A549 (cell line): ENCODE data around the gene CNTN5. TPM values are rescaled to one million over a fixed set of nuclear protein-coding genes. Genes with fewer than 3 reads are reported as not detected.

Source experiments
- ATAC-seq, 2 experiments: fragments of 200-7000 bp in 1 of 2; fragments of >200 bp in 1 of 2; cut with Nextera tagmentation in 1 of 2; cut with Tn5 transposase in 1 of 2; 3 replicates each; pipeline versions ENCODE4 v1.8.0 to v1.9.1; 2018 to 2020; ENCODE audit warnings: mild to moderate bottlenecking in 1 of 2, moderate library complexity in 1 of 2
- CTCF ChIA-PET: fragments of 300-600 bp; sonication (Branson Sonifier 250); formaldehyde crosslinking; extraction: SDS; loops from one replicate; lab custom pipeline; 2021; ENCODE audit warnings: antibody characterized with exemption, inconsistent platforms; lab: Yijun Ruan, JAX
- POLR2A ChIA-PET: fragments of 350-600 bp; formaldehyde crosslinking; extraction: SDS; loops from one replicate; lab custom pipeline; 2021; ENCODE audit warnings: antibody characterized with exemption, inconsistent platforms; lab: Yijun Ruan, JAX
- DNase-seq, 2 experiments: peaks; one replicate each; pipeline versions ENCODE4 v3.0.0 to v3.0.0-alpha.2; 2011 to 2016; ENCODE audit warnings: low read depth in 1 of 2, low spot score in 1 of 2
- FAIRE-seq: peaks from 2 replicates; lab custom pipeline; 2011; peaks lifted over from hg19 to GRCh38; lab: Jason Lieb, UNC
- H3K27ac ChIP-seq, 2 experiments: fragments of >200 bp; sonication (Bioruptor Twin); formaldehyde crosslinking; 3 replicates each; pipeline ENCODE4 v1.5.1; 2016 to 2017
- H3K4me1 ChIP-seq: fragments of >200 bp; sonication (Bioruptor Twin); formaldehyde crosslinking; 3 replicates; pipeline ENCODE4 v1.6.1; 2016
- H3K4me2 ChIP-seq: fragments of >200 bp; sonication (Bioruptor Twin); formaldehyde crosslinking; 3 replicates; pipeline ENCODE4 v1.6.1; 2016
- H3K4me3 ChIP-seq: fragments of >200 bp; sonication (Bioruptor Twin); formaldehyde crosslinking; 3 replicates; pipeline ENCODE4 v1.5.1; 2016
- H3K9me3 ChIP-seq: fragments of >200 bp; sonication (Bioruptor Twin); formaldehyde crosslinking; 3 replicates; pipeline ENCODE4 v1.6.1; 2016
- BCL3 ChIP-seq: fragments of >200 bp; sonication (Bioruptor Twin); formaldehyde crosslinking; IDR thresholded peaks from 3 replicates; pipeline ENCODE4 v1.6.1; 2016
- CBX8 ChIP-seq: fragments of 200-600 bp; sonication (generic); IDR thresholded peaks from 2 replicates; pipeline ENCODE4 v1.6.1; 2016
- CHD4 ChIP-seq: fragments of 200-600 bp; sonication (generic); IDR thresholded peaks from 2 replicates; pipeline ENCODE4 v1.6.1; 2016; ENCODE audit warnings: antibody characterized with exemption, mild to moderate bottlenecking, borderline replicate concordance
- E2F6 ChIP-seq: IDR thresholded peaks from 2 replicates; pipeline ENCODE4 v1.6.1; 2012; ENCODE audit warnings: low read depth, borderline replicate concordance
- ELK1 ChIP-seq: fragments of 150-350 bp; IDR thresholded peaks from 2 replicates; pipeline ENCODE4 v1.6.1; 2014; ENCODE audit warnings: low read depth, mild to moderate bottlenecking, low read length
- EP300 ChIP-seq, 2 experiments: fragments of >200 bp; sonication (Bioruptor Twin); formaldehyde crosslinking; IDR thresholded peaks; 2 replicates in 1 of 2; 3 replicates in 1 of 2; pipeline ENCODE4 v1.6.1; 2016 to 2017
- FOXS1 ChIP-seq: fragments of 250-450 bp; sonication (Bioruptor Pico); IDR thresholded peaks from 2 replicates; pipeline ENCODE4 v1.5.0; 2020; ENCODE audit warnings: mild to moderate bottlenecking, moderate library complexity
- HDAC2 ChIP-seq: fragments of 200-600 bp; sonication (generic); IDR thresholded peaks from 2 replicates; pipeline ENCODE4 v1.6.1; 2016
- HES2 ChIP-seq: fragments of >200 bp; sonication (Bioruptor Twin); formaldehyde crosslinking; IDR thresholded peaks from 2 replicates; pipeline ENCODE4 v1.6.1; 2016
- JUN ChIP-seq, 2 experiments: fragments of >200 bp; sonication (Bioruptor Twin); formaldehyde crosslinking; IDR thresholded peaks; 2 replicates in 1 of 2; 3 replicates in 1 of 2; pipeline ENCODE4 v1.6.1; 2016 to 2017
- KDM5A ChIP-seq: fragments of 200-600 bp; sonication (generic); IDR thresholded peaks from 2 replicates; pipeline ENCODE4 v1.6.1; 2016; ENCODE audit warnings: antibody characterized with exemption, mild to moderate bottlenecking
- MAFK ChIP-seq: fragments of 450-650 bp; IDR thresholded peaks from 2 replicates; pipeline ENCODE4 v1.6.1; 2014; ENCODE audit not compliant: partially characterized antibody
- MAZ ChIP-seq: fragments of 150-350 bp; IDR thresholded peaks from 2 replicates; pipeline ENCODE4 v1.6.1; 2014; ENCODE audit warnings: antibody characterized with exemption, low read depth, low read length, borderline replicate concordance
- NFE2L2 ChIP-seq: fragments of 150-350 bp; conservative IDR thresholded peaks from 2 replicates; pipeline ENCODE4 v1.6.1; 2014; ENCODE audit warnings: low read length
- POLR2AphosphoS2 ChIP-seq: conservative IDR thresholded peaks from 2 replicates; pipeline ENCODE4 v1.6.1; 2012; ENCODE audit warnings: low read length, improper control_type of control experiment, inconsistent platforms
- RAD21 ChIP-seq, 2 experiments: fragments of >200 bp in 1 of 2; sonication (Bioruptor Twin) in 1 of 2; formaldehyde crosslinking in 1 of 2; IDR thresholded peaks in 1 of 2; conservative IDR thresholded peaks in 1 of 2; 2 replicates in 1 of 2; 3 replicates in 1 of 2; pipeline ENCODE4 v1.6.1; 2012 to 2018; ENCODE audit warnings: inconsistent platforms in 1 of 2
- RARB ChIP-seq: fragments of 250-450 bp; sonication (Bioruptor Pico); IDR thresholded peaks from 2 replicates; pipeline ENCODE4 v1.8.0; 2021; ENCODE audit warnings: mild to moderate bottlenecking, moderate library complexity
- REST ChIP-seq: fragments of 200-600 bp; sonication (generic); IDR thresholded peaks from 2 replicates; pipeline ENCODE4 v1.6.1; 2016; ENCODE audit warnings: antibody characterized with exemption, mild to moderate bottlenecking, moderate library complexity
- SMC3 ChIP-seq: fragments of >200 bp; sonication (Bioruptor Twin); formaldehyde crosslinking; IDR thresholded peaks from 3 replicates; pipeline ENCODE4 v1.6.1; 2018; ENCODE audit warnings: inconsistent platforms
- SREBF2 ChIP-seq: fragments of 450-650 bp; IDR thresholded peaks from 2 replicates; pipeline ENCODE4 v1.6.1; 2014; ENCODE audit warnings: mild to moderate bottlenecking, moderate library complexity
- TP53 ChIP-seq: fragments of 250-450 bp; sonication (Bioruptor Pico); IDR thresholded peaks from 2 replicates; pipeline ENCODE4 v1.5.0; 2021; ENCODE audit warnings: mild to moderate bottlenecking, moderate library complexity
- USF2 ChIP-seq: fragments of 450-650 bp; IDR thresholded peaks from 2 replicates; pipeline ENCODE4 v1.6.1; 2014; ENCODE audit warnings: antibody characterized with exemption
- ZC3H11A ChIP-seq: fragments of 450-650 bp; IDR thresholded peaks from 2 replicates; pipeline ENCODE4 v1.6.1; 2014; ENCODE audit warnings: antibody characterized with exemption, mild to moderate bottlenecking
- ZFP36 ChIP-seq: fragments of 450-650 bp; IDR thresholded peaks from 2 replicates; pipeline ENCODE4 v1.6.1; 2014; ENCODE audit warnings: borderline replicate concordance; ENCODE audit not compliant: partially characterized antibody
- WGBS: methylation state at CpG from one replicate; pipeline ENCODE4 v1.1.6; 2017; ENCODE audit errors: missing lambda C conversion rate; 5-methylcytosine and 5-hydroxymethylcytosine counted together
- polyA plus RNA-seq, 4 experiments: library from polyadenylated mRNA; depleted of rRNA in 3 of 4; stranded (reverse); fragments of >200 nt; fragmentation: RNase III in 1 of 4; extraction: RNeasy Plus Mini Kit Qiagen cat#74134 plus additional on column Dnase treatment in 1 of 4; gene quantifications; 2 replicates in 3 of 4; 3 replicates in 1 of 4; pipeline ENCODE4 v1.2.3, GENCODE V29; 2011 to 2017

CNTN5 gene
- polyA plus RNA-seq, 2 of the 4 experiments (the other 2 are of a cell fraction), result 0.08 TPM; not detected in 1

- no peak overlapping the region for H3K4me3 ChIP-seq
- ChIA-PET POLR2A (no interaction called here), CTCF (no interaction called here)
- FAIRE-seq (no peak), DNase-seq (no peak), ATAC-seq (no peak)
- WGBS, result 61% methylated on average over 3 of the region's 3 CpGs
- H3K4me1 ChIP-seq, result no peaks in the 10 kb centered on the region
- no peak overlapping the region for H3K27ac ChIP-seq
- TF ChIP-seq EP300 (IDR thresholded peaks at IDR 0.05) (no peak), CHD4 (no peak), ZFP36 (no peak), TP53 (CRISPR knock-in tag) (no peak), MAFK (no peak), ELK1 (no peak), USF2 (no peak), BCL3 (no peak), POLR2AphosphoS2 (no peak)
- H3K9me3 ChIP-seq, result no peaks in the 10 kb centered on the region
- no peak overlapping the region for H3K4me2 ChIP-seq
These were observed 178.6 kb downstream of the CNTN5 start for GRCh38 chr11:99199341-99199740.

- ChIA-PET CTCF (no interaction called here), POLR2A (no interaction called here)
- no peak for ATAC-seq
- Histone ChIP-seq H3K27ac (no peak overlapping the region), H3K9me3 (no peaks in the 10 kb centered on the region), H3K4me1 (no peaks in the 10 kb centered on the region), H3K4me3 (no peak overlapping the region), H3K4me2 (no peak overlapping the region)
- DNase-seq, result no peak
- TF ChIP-seq CBX8 (no peak), NFE2L2 (no peak), SMC3 (no peak)
- 31% methylated on average over 1 of the region's 3 CpGs for WGBS
- no peak for FAIRE-seq
These were observed 180.0 kb downstream of the CNTN5 start for GRCh38 chr11:99200720-99201119.

GRCh38 chr11:99208813-99209212, 188.1 kb downstream of the CNTN5 start:
- H3K4me3 ChIP-seq, result no peak overlapping the region
- H3K27ac ChIP-seq, result no peak overlapping the region
- H3K9me3 ChIP-seq, result no peaks in the 10 kb centered on the region
- TF ChIP-seq ZC3H11A (no peak), HDAC2 (no peak), SREBF2 (no peak), KDM5A (no peak), RAD21 (conservative IDR thresholded peaks at IDR 0.05 in 1 of 2, IDR thresholded peaks at IDR 0.05 in 1 of 2) (no peak), JUN (IDR thresholded peaks at IDR 0.05) (no peak), USF2 (no peak), SMC3 (no peak), POLR2AphosphoS2 (no peak), RARB (CRISPR knock-in tag) (no peak), E2F6 (no peak), FOXS1 (no peak), HES2 (no peak), MAZ (no peak), REST (no peak), ZFP36 (no peak), CBX8 (no peak)
- DNase-seq (no peak), FAIRE-seq (no peak), ATAC-seq (no peak)
- H3K4me2 ChIP-seq, result no peak overlapping the region
- POLR2A ChIA-PET, result no interaction called here
- CTCF ChIA-PET, result no interaction called here
- no peaks in the 10 kb centered on the region for H3K4me1 ChIP-seq
- 68% methylated on average over 1 of the region's 1 CpG for WGBS
